GM18520 (cell line): ENCODE measurements around the gene NKAIN1.
"Not testable (repeated sequence)": the region's sequence is repeated elsewhere in the genome, so short reads cannot be mapped to it uniquely, and the experiment has no call there.

Experiments
- ATAC-seq: cut with Tn5 transposase; IDR thresholded peaks from one replicate; pipeline ENCODE4 v1.9.1; 2021; ENCODE audit not compliant: unreplicated experiment

The NKAIN1 gene

DNA sequence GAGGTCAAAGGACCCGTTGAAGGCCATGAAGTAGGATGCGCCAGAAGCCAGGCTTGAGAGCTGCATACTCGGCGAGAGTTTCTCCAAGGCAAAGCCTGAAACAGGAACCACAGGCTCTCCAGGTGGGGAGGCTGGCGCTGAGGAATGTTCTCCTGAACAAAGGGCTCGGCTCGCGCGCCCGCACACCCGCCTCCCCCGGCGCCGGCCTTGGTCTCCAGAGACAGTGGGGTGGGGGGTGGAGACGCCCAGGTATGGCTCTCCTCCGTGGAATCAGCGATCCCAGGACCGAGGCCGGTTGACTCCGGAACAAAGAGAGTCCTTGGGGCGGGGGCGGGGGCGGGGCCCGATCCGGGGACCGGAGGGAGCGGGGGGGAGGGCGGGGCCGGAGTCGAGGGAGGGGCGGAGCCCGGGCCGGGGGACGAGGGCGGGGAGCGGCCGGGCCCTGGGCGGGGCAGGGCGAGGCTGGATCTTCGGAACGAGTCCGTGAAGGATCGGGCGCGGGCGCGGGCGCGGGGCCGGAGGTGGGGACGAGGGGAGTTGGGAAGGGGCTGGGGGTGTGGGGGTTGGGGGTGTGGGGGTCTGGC is 85.0 kb downstream of the NKAIN1 start:
- ATAC-seq: no peak

GRCh38 chr1:31154000-31154631 is 85.6 kb downstream of the NKAIN1 start:
- no peak for ATAC-seq

- no peak for ATAC-seq
Measured at GRCh38 chr1:31153423-31153822, 86.3 kb downstream of the NKAIN1 start.

GRCh38 chr1:31152181-31152795 is 87.4 kb downstream of the NKAIN1 start:
- ATAC-seq: no peak

- ATAC-seq: no peak
Measured at GRCh38 chr1:31151402-31151801, 88.3 kb downstream of the NKAIN1 start.

DNA sequence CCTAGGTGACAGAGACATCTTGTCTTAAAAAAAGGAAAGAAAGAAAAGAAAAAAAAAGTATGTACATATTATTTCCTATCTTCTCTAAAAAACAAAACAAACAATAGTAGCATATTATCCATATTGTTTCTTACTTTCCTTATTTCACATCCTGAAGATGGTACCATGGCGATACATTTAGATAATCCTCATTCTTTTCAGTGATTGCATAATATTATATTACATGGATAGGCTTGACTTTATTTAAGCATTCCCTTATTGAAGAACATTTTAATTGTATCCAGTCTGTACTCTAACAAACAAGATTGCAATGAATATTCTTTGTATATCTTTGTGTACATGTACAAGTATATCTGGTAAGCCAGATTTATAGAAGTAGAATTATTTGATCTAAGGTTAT is 91.3 kb downstream of the NKAIN1 start:
- ATAC-seq: no peak

GRCh38 chr1:31145648-31146047 is 94.0 kb downstream of the NKAIN1 start:
- ATAC-seq: no peak

GRCh38 chr1:31144442-31144841 is 95.2 kb downstream of the NKAIN1 start:
- ATAC-seq: no peak

DNA sequence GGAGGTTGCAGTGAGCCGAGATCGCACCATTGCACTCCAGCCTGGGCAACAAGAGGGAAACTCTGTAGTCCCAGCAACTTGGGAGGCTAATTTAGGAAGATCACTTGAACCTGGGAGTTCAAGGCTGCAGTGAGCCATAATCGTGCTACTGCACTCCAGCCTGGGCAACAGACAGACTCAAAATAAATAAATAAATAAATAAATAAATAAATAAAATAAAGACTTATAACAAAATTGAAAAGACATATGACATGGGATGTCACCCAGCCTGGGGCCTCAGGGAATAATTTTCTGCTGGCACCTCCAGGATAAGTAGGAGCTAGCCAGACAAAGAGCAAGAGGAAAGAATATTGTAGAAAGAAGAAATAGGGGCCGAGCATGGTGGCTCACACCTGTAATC is 96.2 kb downstream of the NKAIN1 start:
- ATAC-seq: no peak

DNA sequence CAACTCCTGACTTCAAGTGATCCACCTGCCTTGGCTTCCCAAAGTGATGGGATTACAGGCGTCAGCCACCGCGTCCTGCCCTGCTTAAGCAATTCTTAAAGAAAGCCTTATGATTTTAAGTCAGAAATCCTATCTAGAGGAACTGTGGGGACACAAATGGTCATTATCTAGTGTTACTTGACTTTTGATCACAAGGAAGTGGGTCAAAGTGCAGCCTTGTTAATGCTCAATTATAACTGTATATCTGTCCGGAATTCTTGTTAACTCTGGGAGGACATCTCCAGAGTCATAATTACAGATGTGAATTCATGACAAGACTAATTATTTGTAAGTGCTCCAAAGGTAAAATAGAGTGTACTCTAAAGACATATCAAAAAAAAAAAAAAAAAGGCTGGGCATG is 97.3 kb downstream of the NKAIN1 start:
- no peak for ATAC-seq

- no peak for ATAC-seq
Measured at GRCh38 chr1:31140299-31140698, 99.4 kb downstream of the NKAIN1 start.

- not testable (repeated sequence) for ATAC-seq
Measured at GRCh38 chr1:31138797-31139521, 100.7 kb downstream of the NKAIN1 start.

DNA sequence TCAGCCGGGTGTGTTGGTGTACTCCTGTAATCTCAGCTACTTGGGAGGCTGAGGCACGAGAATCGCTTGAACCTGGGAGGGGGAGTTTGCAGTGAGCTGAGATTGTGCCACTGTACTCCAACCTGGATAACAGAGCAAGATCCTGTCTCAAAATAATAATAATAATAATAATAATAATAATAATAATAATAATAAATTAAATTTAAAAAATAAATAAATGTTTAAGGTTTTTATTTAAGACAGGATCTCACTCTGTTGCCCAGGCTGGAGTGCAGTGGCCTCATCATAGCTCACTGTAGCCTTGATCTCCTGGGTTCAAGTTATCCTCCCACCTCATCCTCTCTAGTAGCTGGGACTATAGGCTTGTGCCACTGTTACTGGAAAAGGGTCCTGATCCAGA is 101.8 kb downstream of the NKAIN1 start:
- not testable (repeated sequence) for ATAC-seq

GRCh38 chr1:31135973-31136600 is 103.6 kb downstream of the NKAIN1 start:
- ATAC-seq: no peak

- ATAC-seq: no peak
Measured at GRCh38 chr1:31133368-31133767, 106.3 kb downstream of the NKAIN1 start.
